Neural progenitor cell (in vitro differentiated cells): ENCODE data around the gene CPN2. TPM values are rescaled to one million over a fixed set of nuclear protein-coding genes. Genes with fewer than 3 reads are reported as not detected.

Experiments used
- DNase-seq: peaks from one replicate; pipeline ENCODE4 v3.0.0-alpha.2; 2016; ENCODE audit warnings: low spot score
- H2AFZ ChIP-seq: fragments of 200-600 bp; sonication (generic); replicated peaks from 2 replicates; pipeline ENCODE4 v1.6.1; 2016; ENCODE audit warnings: antibody characterized with exemption
- H3F3A ChIP-seq: fragments of 200-600 bp; sonication (generic); 2 replicates; pipeline ENCODE4 v1.6.1; 2016; ENCODE audit warnings: antibody characterized with exemption, low read depth
- H3K27ac ChIP-seq: fragments of 200-600 bp; sonication (generic); 2 replicates; pipeline ENCODE4 v1.5.1; 2016; ENCODE audit warnings: mild to moderate bottlenecking
- H3K27me3 ChIP-seq: fragments of 200-600 bp; sonication (generic); 2 replicates; pipeline ENCODE4 v1.6.1; 2016; ENCODE audit warnings: mild to moderate bottlenecking, moderate library complexity
- H3K36me3 ChIP-seq: fragments of 200-600 bp; sonication (generic); 2 replicates; pipeline ENCODE4 v1.5.1; 2016
- H3K4me1 ChIP-seq: fragments of 200-600 bp; sonication (generic); 2 replicates; pipeline ENCODE4 v1.6.1; 2016; ENCODE audit warnings: mixed run types
- H3K4me2 ChIP-seq: fragments of 200-600 bp; sonication (generic); 2 replicates; pipeline ENCODE4 v1.6.1; 2016
- H3K4me3 ChIP-seq: fragments of 200-600 bp; sonication (generic); 2 replicates; pipeline ENCODE4 v1.5.1; 2016
- H3K79me2 ChIP-seq: fragments of 200-600 bp; sonication (generic); 2 replicates; pipeline ENCODE4 v1.6.1; 2016; ENCODE audit warnings: low read depth
- H3K9ac ChIP-seq: fragments of 200-600 bp; sonication (generic); 2 replicates; pipeline ENCODE4 v1.6.1; 2016
- H3K9me3 ChIP-seq: fragments of 200-600 bp; sonication (generic); 2 replicates; pipeline ENCODE4 v1.5.1; 2016; ENCODE audit warnings: low read depth
- H4K20me1 ChIP-seq: fragments of 200-600 bp; sonication (generic); 2 replicates; pipeline ENCODE4 v1.6.1; 2016; ENCODE audit warnings: low read depth
- H3K27ac Mint-ChIP-seq: 3 replicates; pipeline ENCODE4 v1.8.0; 2021; ENCODE audit warnings: mixed read lengths
- H3K27me3 Mint-ChIP-seq: 2 replicates; pipeline ENCODE4 v1.8.0; 2022; ENCODE audit warnings: low read depth, mild to moderate bottlenecking, inconsistent platforms, moderate library complexity, mixed read lengths; ENCODE audit not compliant: insufficient read depth
- H3K36me3 Mint-ChIP-seq: 3 replicates; pipeline ENCODE4 v1.8.0; 2021; ENCODE audit warnings: mixed read lengths
- H3K4me1 Mint-ChIP-seq: 3 replicates; pipeline ENCODE4 v1.8.0; 2021; ENCODE audit warnings: mixed read lengths
- H3K4me3 Mint-ChIP-seq: 3 replicates; pipeline ENCODE4 v1.8.0; 2021; ENCODE audit warnings: mild to moderate bottlenecking, moderate library complexity, mixed read lengths
- H3K9me3 Mint-ChIP-seq: 3 replicates; pipeline ENCODE4 v1.8.0; 2020; ENCODE audit warnings: mixed read lengths
- EZH2 ChIP-seq: fragments of 200-600 bp; sonication (generic); IDR thresholded peaks from 2 replicates; pipeline ENCODE4 v1.6.1; 2017; ENCODE audit warnings: antibody characterized with exemption, mild to moderate bottlenecking, moderate library complexity
- EZH2phosphoT487 ChIP-seq: fragments of 200-600 bp; sonication (generic); IDR thresholded peaks from 2 replicates; pipeline ENCODE4 v1.6.1; 2017; ENCODE audit warnings: antibody characterized with exemption
- total RNA-seq: library from RNA; depleted of rRNA; stranded (reverse); fragments of >200 nt; gene quantifications from 2 replicates; pipeline ENCODE4 v1.2.3, GENCODE V29; 2015; ENCODE audit warnings: low replicate concordance
- TF ChIP-seq, protein P1 (sequence below): fragments of 200-600 bp; sonication (generic); IDR thresholded peaks from 2 replicates; pipeline ENCODE4 v1.5.1; 2017; ENCODE audit warnings: antibody characterized with exemption, mild to moderate bottlenecking

Gene CPN2
- total RNA-seq, 1 donor from 2014 or later = not detected

DNA sequence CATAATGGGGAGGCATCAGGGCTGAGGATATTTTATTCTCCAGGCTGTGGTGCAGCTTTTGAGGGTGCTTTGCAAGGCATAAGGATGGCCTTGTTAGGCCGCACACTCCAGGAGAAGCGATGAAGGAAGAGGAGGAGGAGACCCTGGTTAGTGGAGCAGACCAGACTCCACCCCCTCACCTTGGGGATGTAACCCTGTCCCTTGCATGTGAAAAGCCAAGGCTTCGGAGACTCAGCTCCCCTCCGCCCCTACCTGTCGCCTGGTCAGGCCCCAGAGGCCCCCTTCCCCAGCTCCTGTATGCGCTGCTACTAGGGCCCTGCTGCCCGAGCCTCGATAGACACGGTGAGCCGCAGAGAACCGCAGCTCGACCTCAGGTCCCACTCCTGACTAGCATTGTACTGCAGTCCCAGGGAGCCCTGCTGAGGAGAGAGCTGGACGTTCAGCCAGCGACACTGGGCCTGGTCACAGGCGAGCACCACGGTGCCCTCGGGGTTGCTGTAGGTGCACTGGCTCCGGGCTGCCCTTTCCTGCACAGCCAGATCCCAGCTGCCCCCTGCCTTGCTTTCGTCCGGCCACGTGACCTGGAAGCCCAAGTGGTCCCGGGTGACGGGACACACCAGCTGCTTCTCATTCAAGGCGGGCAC, 10.2 kb downstream of the CPN2 start:
- Mint-ChIP-seq H3K4me1 (peaks cover 11% of the 10 kb centered on the region), H3K36me3 (no peaks in the 10 kb centered on the region), H3K27me3 (peaks cover 20% of the 10 kb centered on the region), H3K9me3 (no peaks in the 10 kb centered on the region), H3K4me3 (no peak overlapping the region), H3K27ac (no peak overlapping the region)
- TF ChIP-seq, protein P1, sequence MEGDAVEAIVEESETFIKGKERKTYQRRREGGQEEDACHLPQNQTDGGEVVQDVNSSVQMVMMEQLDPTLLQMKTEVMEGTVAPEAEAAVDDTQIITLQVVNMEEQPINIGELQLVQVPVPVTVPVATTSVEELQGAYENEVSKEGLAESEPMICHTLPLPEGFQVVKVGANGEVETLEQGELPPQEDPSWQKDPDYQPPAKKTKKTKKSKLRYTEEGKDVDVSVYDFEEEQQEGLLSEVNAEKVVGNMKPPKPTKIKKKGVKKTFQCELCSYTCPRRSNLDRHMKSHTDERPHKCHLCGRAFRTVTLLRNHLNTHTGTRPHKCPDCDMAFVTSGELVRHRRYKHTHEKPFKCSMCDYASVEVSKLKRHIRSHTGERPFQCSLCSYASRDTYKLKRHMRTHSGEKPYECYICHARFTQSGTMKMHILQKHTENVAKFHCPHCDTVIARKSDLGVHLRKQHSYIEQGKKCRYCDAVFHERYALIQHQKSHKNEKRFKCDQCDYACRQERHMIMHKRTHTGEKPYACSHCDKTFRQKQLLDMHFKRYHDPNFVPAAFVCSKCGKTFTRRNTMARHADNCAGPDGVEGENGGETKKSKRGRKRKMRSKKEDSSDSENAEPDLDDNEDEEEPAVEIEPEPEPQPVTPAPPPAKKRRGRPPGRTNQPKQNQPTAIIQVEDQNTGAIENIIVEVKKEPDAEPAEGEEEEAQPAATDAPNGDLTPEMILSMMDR = no peak
- TF ChIP-seq EZH2phosphoT487 (no peak), EZH2 (no peak)
- H3K27ac ChIP-seq = no peak overlapping the region
- H3K36me3 ChIP-seq = no peaks in the 10 kb centered on the region
- H3K4me3 ChIP-seq = no peak overlapping the region
- H3F3A ChIP-seq = peaks cover 14% of the 10 kb centered on the region
- H3K9ac ChIP-seq = no peak overlapping the region
- peaks cover 13% of the 10 kb centered on the region for H3K4me1 ChIP-seq
- H2AFZ ChIP-seq = no peak overlapping the region
- no peaks in the 10 kb centered on the region for H4K20me1 ChIP-seq
- H3K9me3 ChIP-seq = no peaks in the 10 kb centered on the region
- peaks cover 23% of the 10 kb centered on the region for H3K27me3 ChIP-seq
- H3K79me2 ChIP-seq = no peaks in the 10 kb centered on the region
- no peak for DNase-seq
- no peak overlapping the region for H3K4me2 ChIP-seq

DNA sequence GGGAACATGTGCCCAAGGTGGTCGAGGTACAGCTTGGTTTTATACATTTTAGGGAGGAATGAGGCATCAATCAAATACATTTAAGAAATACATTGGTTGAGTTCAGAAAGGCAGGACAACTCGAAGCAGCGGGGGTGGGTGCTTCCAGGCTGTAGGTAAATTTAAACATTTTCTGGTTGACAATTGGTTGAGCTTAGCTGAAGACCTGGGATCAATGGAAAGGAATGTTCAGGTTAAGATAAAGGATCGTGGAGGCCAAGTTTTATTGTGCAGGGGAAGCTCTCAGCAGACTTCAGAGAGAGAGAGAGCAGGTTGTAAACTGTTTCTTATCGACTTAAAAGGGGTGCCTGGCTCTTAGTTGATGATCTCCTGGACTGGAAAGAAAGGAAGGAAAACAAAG, 11.3 kb downstream of the CPN2 start:
- Histone ChIP-seq H3K27ac (no peak overlapping the region), H4K20me1 (no peaks in the 10 kb centered on the region), H3K4me2 (no peak overlapping the region), H3K9ac (no peak overlapping the region), H3F3A (peaks cover 14% of the 10 kb centered on the region), H2AFZ (no peak overlapping the region), H3K27me3 (peaks cover 23% of the 10 kb centered on the region), H3K36me3 (no peaks in the 10 kb centered on the region), H3K9me3 (no peaks in the 10 kb centered on the region), H3K79me2 (no peaks in the 10 kb centered on the region), H3K4me3 (no peak overlapping the region), H3K4me1 (peaks cover 13% of the 10 kb centered on the region)
- Mint-ChIP-seq H3K36me3 (no peaks in the 10 kb centered on the region), H3K4me1 (peaks cover 11% of the 10 kb centered on the region), H3K27ac (no peak overlapping the region), H3K9me3 (no peaks in the 10 kb centered on the region), H3K27me3 (peaks cover 23% of the 10 kb centered on the region), H3K4me3 (no peak overlapping the region)
- DNase-seq = no peak
- no peak for TF ChIP-seq EZH2phosphoT487
- TF ChIP-seq, protein P1 = no peak
- no peak for TF ChIP-seq EZH2

DNA sequence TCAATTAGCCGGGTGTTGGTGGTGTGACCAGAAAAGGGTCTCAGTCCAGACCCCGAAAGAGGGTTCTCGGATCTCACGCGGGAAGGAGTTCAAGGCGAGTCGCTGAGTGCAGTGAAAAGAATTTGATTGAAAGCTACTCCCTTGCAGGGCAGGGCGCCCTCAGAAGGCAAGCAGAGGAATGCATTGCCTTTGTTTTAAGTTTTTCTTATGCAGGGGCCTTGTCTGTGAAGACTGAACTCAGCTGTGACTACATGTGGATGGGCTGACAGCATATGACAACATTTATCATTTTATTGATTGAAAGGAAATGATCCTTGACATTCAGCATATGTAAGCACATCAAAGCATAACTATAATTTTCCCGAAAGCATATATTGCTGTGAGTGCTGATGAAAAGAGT, 11.8 kb downstream of the CPN2 start:
- Mint-ChIP-seq H3K27me3 (peaks cover 24% of the 10 kb centered on the region), H3K27ac (no peak overlapping the region), H3K36me3 (no peaks in the 10 kb centered on the region), H3K4me1 (peaks cover 11% of the 10 kb centered on the region), H3K4me3 (no peak overlapping the region), H3K9me3 (no peaks in the 10 kb centered on the region)
- H3K27me3 ChIP-seq = peaks cover 25% of the 10 kb centered on the region
- H4K20me1 ChIP-seq = no peaks in the 10 kb centered on the region
- H3K4me3 ChIP-seq = no peak overlapping the region
- H3K9me3 ChIP-seq = no peaks in the 10 kb centered on the region
- peaks cover 13% of the 10 kb centered on the region for H3K4me1 ChIP-seq
- no peak overlapping the region for H2AFZ ChIP-seq
- no peak overlapping the region for H3K27ac ChIP-seq
- no peaks in the 10 kb centered on the region for H3K36me3 ChIP-seq
- no peak overlapping the region for H3K4me2 ChIP-seq
- no peak for TF ChIP-seq EZH2phosphoT487
- TF ChIP-seq, protein P1 = peak; percentile 65
- no peaks in the 10 kb centered on the region for H3K79me2 ChIP-seq
- peaks cover 14% of the 10 kb centered on the region for H3F3A ChIP-seq
- no peak overlapping the region for H3K9ac ChIP-seq
- peak; percentile 51 for DNase-seq
